ENCODE data around the gene SYT1.

The SYT1 gene

GRCh38 chr12:79217306-79217705 lies 352.7 kb downstream of the SYT1 start:
- Histone ChIP-seq H2BK120ac (ENCODE audit: low read depth, low read length) (no peak overlapping the region), H3K4ac (ENCODE audit: low read depth in 1 of 2, low read length in 2 of 2) (no peak overlapping the region), H4K8ac (ENCODE audit: low read length) (no peak overlapping the region), H3K4me1 (ENCODE audit: control insufficient read depth, insufficient read depth, low read depth, low read length) (no peaks in the 10 kb centered on the region), H2AK5ac (ENCODE audit: low read length, severe bottlenecking) (no peak overlapping the region), H3K79me1 (replicated peaks; ENCODE audit: low read length, poor library complexity, severe bottlenecking) (no peaks in the 10 kb centered on the region), H3K4me3 (ENCODE audit: insufficient read depth in 1 of 2, low read depth in 1 of 2, low read length in 2 of 2) (no peak overlapping the region), H3K9me3 (ENCODE audit: control insufficient read depth, low read length) (peaks cover 15% of the 10 kb centered on the region), H3K18ac (ENCODE audit: low read depth in 1 of 2, low read length in 2 of 2) (no peak overlapping the region), H3K27ac (ENCODE audit: low read length, poor library complexity, severe bottlenecking) (no peak overlapping the region), H3K14ac (ENCODE audit: low read length in 2 of 2) (no peak overlapping the region), H4K91ac (ENCODE audit: low read length) (no peak overlapping the region), H3K27me3 (ENCODE audit: control insufficient read depth in 1 of 2, insufficient read depth in 1 of 2, low read length in 2 of 2) (no peaks in the 10 kb centered on the region), H2AFZ (ENCODE audit: low read depth, low read length) (no peak overlapping the region), H3K36me3 (ENCODE audit: control insufficient read depth in 1 of 2, insufficient read depth in 2 of 2, low read depth in 1 of 2, low read length in 2 of 2) (no peaks in the 10 kb centered on the region), H3K9ac (ENCODE audit: low read length) (no peak overlapping the region), H2BK12ac (ENCODE audit: low read length in 2 of 2) (no peak overlapping the region), H2BK15ac (ENCODE audit: low read depth, poor library complexity, severe bottlenecking) (no peak overlapping the region), H2BK5ac (ENCODE audit: low read depth, low read length, poor library complexity, severe bottlenecking) (no peak overlapping the region), H3K4me2 (ENCODE audit: low read length, poor library complexity, severe bottlenecking) (no peak overlapping the region), H3K23ac (ENCODE audit: low read length in 2 of 2) (no peak overlapping the region)
- 90% methylated on average over 6 of the region's 6 CpGs for WGBS
- no peak for DNase-seq

- H3K4ac ChIP-seq (ENCODE audit: low read depth in 1 of 2, low read length in 2 of 2): no peak overlapping the region
- peaks cover 0 to 8% of the 10 kb centered on the region in 2 experiments for H3K36me3 ChIP-seq (ENCODE audit: control insufficient read depth in 1 of 2, insufficient read depth in 2 of 2, low read depth in 1 of 2, low read length in 2 of 2)
- peaks cover 32% of the 10 kb centered on the region for H3K9me3 ChIP-seq (ENCODE audit: control insufficient read depth, low read length)
- no peak overlapping the region for H3K9ac ChIP-seq (ENCODE audit: low read length)
- no peak overlapping the region for H3K4me3 ChIP-seq (ENCODE audit: insufficient read depth in 1 of 2, low read depth in 1 of 2, low read length in 2 of 2)
- H4K8ac ChIP-seq (ENCODE audit: low read length): no peak overlapping the region
- no peak overlapping the region for H2BK120ac ChIP-seq (ENCODE audit: low read depth, low read length)
- H2BK12ac ChIP-seq (ENCODE audit: low read length in 2 of 2): no peak overlapping the region
- no peaks in the 10 kb centered on the region for H3K4me1 ChIP-seq (ENCODE audit: control insufficient read depth, insufficient read depth, low read depth, low read length)
- 92% methylated on average over 1 of the region's 1 CpG for WGBS
- H2AK5ac ChIP-seq (ENCODE audit: low read length, severe bottlenecking): no peak overlapping the region
- no peak overlapping the region for H2BK15ac ChIP-seq (ENCODE audit: low read depth, poor library complexity, severe bottlenecking)
- no peak overlapping the region for H3K4me2 ChIP-seq (ENCODE audit: low read length, poor library complexity, severe bottlenecking)
- H3K18ac ChIP-seq (ENCODE audit: low read depth in 1 of 2, low read length in 2 of 2): no peak overlapping the region
- H3K79me1 ChIP-seq (replicated peaks; ENCODE audit: low read length, poor library complexity, severe bottlenecking): peaks cover 2% of the 10 kb centered on the region
- no peak overlapping the region for H4K91ac ChIP-seq (ENCODE audit: low read length)
- no peak overlapping the region for H3K23ac ChIP-seq (ENCODE audit: low read length in 2 of 2)
- H3K27ac ChIP-seq (ENCODE audit: low read length, poor library complexity, severe bottlenecking): no peak overlapping the region
- H2AFZ ChIP-seq (ENCODE audit: low read depth, low read length): no peak overlapping the region
- no peak overlapping the region for H2BK5ac ChIP-seq (ENCODE audit: low read depth, low read length, poor library complexity, severe bottlenecking)
- no peaks in the 10 kb centered on the region for H3K27me3 ChIP-seq (ENCODE audit: control insufficient read depth in 1 of 2, insufficient read depth in 1 of 2, low read length in 2 of 2)
- no peak for DNase-seq
- H3K14ac ChIP-seq (ENCODE audit: low read length in 2 of 2): no peak overlapping the region
Observed at GRCh38 chr12:79223210-79223609, 358.6 kb downstream of the SYT1 start.

- 63% methylated on average over 2 of the region's 2 CpGs for WGBS
- Histone ChIP-seq H2BK12ac (ENCODE audit: low read length in 2 of 2) (no peak overlapping the region), H3K36me3 (ENCODE audit: control insufficient read depth in 1 of 2, insufficient read depth in 2 of 2, low read depth in 1 of 2, low read length in 2 of 2) (peaks cover 0 to 8% of the 10 kb centered on the region in 2 experiments), H4K8ac (ENCODE audit: low read length) (no peak overlapping the region), H3K4ac (ENCODE audit: low read depth in 1 of 2, low read length in 2 of 2) (no peak overlapping the region), H2AK5ac (ENCODE audit: low read length, severe bottlenecking) (no peak overlapping the region), H2BK5ac (ENCODE audit: low read depth, low read length, poor library complexity, severe bottlenecking) (no peak overlapping the region), H3K79me1 (replicated peaks; ENCODE audit: low read length, poor library complexity, severe bottlenecking) (peaks cover 2% of the 10 kb centered on the region), H3K9me3 (ENCODE audit: control insufficient read depth, low read length) (peaks cover 32% of the 10 kb centered on the region), H4K91ac (ENCODE audit: low read length) (no peak overlapping the region), H3K4me2 (ENCODE audit: low read length, poor library complexity, severe bottlenecking) (no peak overlapping the region), H3K23ac (ENCODE audit: low read length in 2 of 2) (no peak overlapping the region), H3K14ac (ENCODE audit: low read length in 2 of 2) (no peak overlapping the region), H3K4me1 (ENCODE audit: control insufficient read depth, insufficient read depth, low read depth, low read length) (no peaks in the 10 kb centered on the region), H3K4me3 (ENCODE audit: insufficient read depth in 1 of 2, low read depth in 1 of 2, low read length in 2 of 2) (no peak overlapping the region), H3K18ac (ENCODE audit: low read depth in 1 of 2, low read length in 2 of 2) (no peak overlapping the region), H2BK15ac (ENCODE audit: low read depth, poor library complexity, severe bottlenecking) (no peak overlapping the region), H3K9ac (ENCODE audit: low read length) (no peak overlapping the region), H2BK120ac (ENCODE audit: low read depth, low read length) (no peak overlapping the region), H3K27me3 (ENCODE audit: control insufficient read depth in 1 of 2, insufficient read depth in 1 of 2, low read length in 2 of 2) (no peaks in the 10 kb centered on the region), H2AFZ (ENCODE audit: low read depth, low read length) (no peak overlapping the region), H3K27ac (ENCODE audit: low read length, poor library complexity, severe bottlenecking) (no peak overlapping the region)
- DNase-seq: no peak
Observed at GRCh38 chr12:79223761-79224160, 359.2 kb downstream of the SYT1 start.

- Histone ChIP-seq H3K4me3 (ENCODE audit: insufficient read depth in 1 of 2, low read depth in 1 of 2, low read length in 2 of 2) (no peak overlapping the region), H4K91ac (ENCODE audit: low read length) (no peak overlapping the region), H3K9me3 (ENCODE audit: control insufficient read depth, low read length) (peaks cover 18% of the 10 kb centered on the region), H2AK5ac (ENCODE audit: low read length, severe bottlenecking) (no peak overlapping the region), H3K14ac (ENCODE audit: low read length in 2 of 2) (no peak overlapping the region), H3K79me1 (replicated peaks; ENCODE audit: low read length, poor library complexity, severe bottlenecking) (peaks cover 2% of the 10 kb centered on the region), H3K4me1 (ENCODE audit: control insufficient read depth, insufficient read depth, low read depth, low read length) (no peaks in the 10 kb centered on the region), H2AFZ (ENCODE audit: low read depth, low read length) (no peak overlapping the region), H2BK12ac (ENCODE audit: low read length in 2 of 2) (no peak overlapping the region), H2BK120ac (ENCODE audit: low read depth, low read length) (no peak overlapping the region), H2BK5ac (ENCODE audit: low read depth, low read length, poor library complexity, severe bottlenecking) (no peak overlapping the region), H3K9ac (ENCODE audit: low read length) (no peak overlapping the region), H3K4me2 (ENCODE audit: low read length, poor library complexity, severe bottlenecking) (no peak overlapping the region), H3K27me3 (ENCODE audit: control insufficient read depth in 1 of 2, insufficient read depth in 1 of 2, low read length in 2 of 2) (no peaks in the 10 kb centered on the region), H3K18ac (ENCODE audit: low read depth in 1 of 2, low read length in 2 of 2) (no peak overlapping the region), H3K36me3 (ENCODE audit: control insufficient read depth in 1 of 2, insufficient read depth in 2 of 2, low read depth in 1 of 2, low read length in 2 of 2) (peaks cover 0 to 8% of the 10 kb centered on the region in 2 experiments), H3K27ac (ENCODE audit: low read length, poor library complexity, severe bottlenecking) (no peak overlapping the region), H4K8ac (ENCODE audit: low read length) (no peak overlapping the region), H3K23ac (ENCODE audit: low read length in 2 of 2) (no peak overlapping the region), H3K4ac (ENCODE audit: low read depth in 1 of 2, low read length in 2 of 2) (no peak overlapping the region), H2BK15ac (ENCODE audit: low read depth, poor library complexity, severe bottlenecking) (no peak overlapping the region)
- no CpG with 5 or more reads among the region's 1 CpG for WGBS
- DNase-seq: no peak
Observed at GRCh38 chr12:79227091-79227490, 362.5 kb downstream of the SYT1 start.
